NT2/D1 (cell line): ENCODE measurements around the gene CACNA1D.

Experiments
- DNase-seq: peaks from one replicate; pipeline ENCODE4 v3.0.0-alpha.2; 2011; ENCODE audit warnings: low read depth, low spot score
- H3K27me3 ChIP-seq: 2 replicates; pipeline ENCODE4 v1.6.0; 2011; ENCODE audit warnings: mild to moderate bottlenecking; ENCODE audit not compliant: insufficient read length, insufficient read depth
- H3K36me3 ChIP-seq: 2 replicates; pipeline ENCODE4 v1.6.1; 2011; ENCODE audit warnings: mild to moderate bottlenecking, low read length, mixed read lengths; ENCODE audit not compliant: insufficient read depth, insufficient read length
- H3K4me1 ChIP-seq: 2 replicates; pipeline ENCODE4 v1.5.1; 2011; ENCODE audit not compliant: insufficient read depth, insufficient read length
- H3K4me3 ChIP-seq: 2 replicates; pipeline ENCODE4 v1.5.1; 2011; ENCODE audit warnings: low read depth; ENCODE audit not compliant: insufficient read length
- H3K9ac ChIP-seq: 2 replicates; pipeline ENCODE4 v1.6.0; 2011; ENCODE audit warnings: low read depth; ENCODE audit not compliant: insufficient read length
- H3K9me3 ChIP-seq: 2 replicates; pipeline ENCODE4 v1.5.1; 2011; ENCODE audit warnings: mild to moderate bottlenecking, low read length; ENCODE audit not compliant: insufficient read depth
- SUZ12 ChIP-seq: IDR thresholded peaks from 2 replicates; pipeline ENCODE4 v1.6.1; 2011; ENCODE audit not compliant: insufficient read length, insufficient read depth; ENCODE audit errors: extremely low read depth
- YY1 ChIP-seq: IDR thresholded peaks from 2 replicates; pipeline ENCODE4 v1.6.1; 2011; ENCODE audit not compliant: insufficient read length, insufficient read depth
- ZNF274 ChIP-seq: IDR thresholded peaks from 2 replicates; pipeline ENCODE4 v1.6.1; 2011; ENCODE audit warnings: mild to moderate bottlenecking, low read depth, low read length

CACNA1D gene

DNA sequence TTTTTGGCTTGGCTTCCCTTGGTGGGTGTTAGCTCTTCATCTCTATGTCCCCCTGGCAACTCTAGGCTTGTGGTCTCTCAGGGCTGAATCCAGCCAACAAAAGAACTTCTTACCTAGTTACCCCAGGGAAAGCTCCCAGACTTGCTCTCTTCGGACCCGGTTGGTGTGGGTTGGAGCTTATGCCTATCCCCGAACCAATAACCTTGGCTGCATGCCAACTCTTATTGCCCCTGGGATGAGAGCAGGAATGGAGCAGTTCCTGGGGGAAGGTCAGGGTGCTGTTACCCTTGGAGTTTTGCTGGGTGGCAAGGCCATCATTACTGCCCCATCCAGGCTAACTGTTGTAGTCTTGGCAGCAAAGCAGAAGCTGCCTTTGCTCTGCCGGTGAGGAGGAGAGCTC lies 147.8 kb downstream of the CACNA1D start:
- TF ChIP-seq YY1 (no peak), ZNF274 (no peak), SUZ12 (no peak)
- no peak for DNase-seq
- peaks cover 2% of the 10 kb centered on the region for H3K27me3 ChIP-seq
- no peaks in the 10 kb centered on the region for H3K9me3 ChIP-seq
- no peak overlapping the region for H3K9ac ChIP-seq
- no peaks in the 10 kb centered on the region for H3K4me1 ChIP-seq
- H3K4me3 ChIP-seq = no peak overlapping the region
- no peaks in the 10 kb centered on the region for H3K36me3 ChIP-seq

DNA sequence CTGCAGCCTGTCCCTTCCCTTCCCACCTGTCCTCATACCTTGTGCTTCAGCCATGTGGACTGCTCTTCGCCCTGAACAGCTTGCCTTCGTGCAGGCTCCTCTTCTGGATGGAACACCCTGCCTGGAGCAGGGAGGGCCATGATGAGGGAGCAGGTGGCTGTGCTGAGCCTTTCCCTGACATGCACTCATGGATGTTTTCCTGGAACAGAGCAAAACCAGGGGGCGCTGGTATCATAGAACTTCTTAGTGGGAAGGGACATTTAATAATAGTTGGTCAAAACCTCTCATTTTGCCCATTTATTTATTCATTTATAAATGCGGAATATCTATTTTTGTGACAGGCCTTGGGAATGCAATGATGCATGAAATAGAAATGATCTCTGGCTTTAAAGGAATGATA lies 149.3 kb downstream of the CACNA1D start:
- DNase-seq = no peak
- no peaks in the 10 kb centered on the region for H3K36me3 ChIP-seq
- H3K9me3 ChIP-seq = no peaks in the 10 kb centered on the region
- TF ChIP-seq YY1 = no peak
- no peak overlapping the region for H3K4me3 ChIP-seq
- H3K9ac ChIP-seq = no peak overlapping the region
- no peaks in the 10 kb centered on the region for H3K4me1 ChIP-seq
- peaks cover 2% of the 10 kb centered on the region for H3K27me3 ChIP-seq

DNA sequence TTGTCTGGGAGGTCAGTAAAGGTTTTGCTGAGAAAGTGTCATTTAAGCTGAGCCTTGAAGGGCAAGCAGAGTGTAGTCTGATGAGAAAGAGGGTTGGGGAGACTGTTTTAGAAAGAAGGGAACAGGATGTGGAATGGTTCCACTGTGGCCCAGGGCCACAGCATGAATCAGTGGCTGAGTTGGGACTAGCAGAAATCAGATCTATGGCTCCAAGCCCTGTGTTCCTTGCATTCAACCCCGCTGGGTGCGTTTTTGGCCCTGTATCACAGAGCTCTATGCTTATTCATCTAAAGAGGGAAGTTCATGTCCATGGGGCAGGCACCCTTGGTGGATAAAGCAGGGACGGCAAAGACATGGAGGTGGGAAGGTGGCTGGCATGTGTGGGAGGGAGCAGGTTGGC lies 151.3 kb downstream of the CACNA1D start:
- Histone ChIP-seq H3K9me3 (no peaks in the 10 kb centered on the region), H3K4me3 (no peak overlapping the region), H3K36me3 (no peaks in the 10 kb centered on the region), H3K27me3 (peaks cover 2% of the 10 kb centered on the region), H3K4me1 (no peaks in the 10 kb centered on the region), H3K9ac (no peak overlapping the region)
- TF ChIP-seq SUZ12 (no peak), ZNF274 (no peak), YY1 (no peak)
- DNase-seq = no peak

DNA sequence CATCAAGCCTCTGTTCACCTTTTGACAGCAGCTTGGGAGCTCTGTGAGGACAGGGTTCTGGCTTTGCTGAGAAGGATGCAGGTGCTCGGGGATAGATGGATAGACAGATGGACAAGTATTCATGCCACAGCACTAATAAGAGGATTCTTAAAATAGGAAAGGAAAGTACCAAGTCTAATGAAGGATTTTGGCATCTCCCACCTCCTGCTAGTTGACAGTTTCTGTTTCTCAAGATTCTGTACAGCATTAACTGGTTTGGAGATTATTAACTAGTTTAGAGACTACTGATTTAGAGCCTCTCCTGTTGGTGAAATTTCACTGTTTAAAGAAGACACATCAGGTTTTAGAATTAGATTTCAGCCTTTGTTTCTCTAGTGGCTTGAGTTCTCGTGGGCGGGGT lies 152.3 kb downstream of the CACNA1D start:
- Histone ChIP-seq H3K27me3 (peaks cover 2% of the 10 kb centered on the region), H3K4me1 (no peaks in the 10 kb centered on the region), H3K4me3 (no peak overlapping the region), H3K36me3 (no peaks in the 10 kb centered on the region), H3K9ac (no peak overlapping the region), H3K9me3 (no peaks in the 10 kb centered on the region)
- no peak for DNase-seq
- no peak for TF ChIP-seq YY1
- TF ChIP-seq SUZ12 = no peak
- TF ChIP-seq ZNF274 = no peak

DNA sequence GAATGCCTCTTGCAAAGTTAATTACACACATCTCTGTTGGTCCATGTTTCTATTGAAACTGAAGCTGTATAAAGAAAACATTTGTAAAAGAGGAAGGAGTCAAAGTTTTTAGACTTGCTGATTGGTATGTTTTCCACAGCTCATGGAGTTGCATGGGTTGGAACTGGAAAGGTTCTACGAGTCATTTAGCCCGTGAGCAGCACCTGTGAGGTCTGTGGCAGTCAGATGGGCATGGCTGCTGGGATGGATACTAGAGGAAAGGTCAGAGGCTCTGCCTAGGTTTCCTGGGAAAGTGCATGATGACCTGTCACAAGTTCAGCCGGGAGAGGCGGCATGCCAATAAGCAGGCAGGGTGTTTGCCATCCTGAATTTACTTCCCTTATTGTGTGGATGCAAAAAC lies 155.4 kb downstream of the CACNA1D start:
- Histone ChIP-seq H3K4me1 (no peaks in the 10 kb centered on the region), H3K9me3 (peaks cover 8% of the 10 kb centered on the region; the same call in 1 of the 2 replicates), H3K4me3 (no peak overlapping the region), H3K27me3 (no peaks in the 10 kb centered on the region), H3K36me3 (no peaks in the 10 kb centered on the region), H3K9ac (no peak overlapping the region)
- TF ChIP-seq ZNF274 = no peak
- DNase-seq = no peak

DNA sequence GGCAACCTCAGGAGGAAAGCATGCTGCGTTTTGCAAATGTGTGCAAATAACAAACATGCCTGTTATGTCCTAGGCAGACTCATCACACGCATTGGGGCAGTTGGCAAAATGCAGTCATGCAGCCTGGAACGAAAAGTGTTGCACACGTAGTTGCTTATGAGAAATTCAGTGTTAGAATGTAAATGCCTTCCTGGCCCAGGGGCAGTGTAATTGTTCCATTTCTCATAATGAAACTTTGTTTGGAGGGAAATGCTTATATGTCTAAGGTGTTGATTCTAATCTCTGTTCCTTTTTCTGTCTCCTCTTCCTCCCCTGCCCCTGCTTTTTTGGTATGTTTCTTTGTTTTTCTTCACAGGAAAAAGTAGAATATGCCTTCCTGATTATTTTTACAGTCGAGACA lies 156.0 kb downstream of the CACNA1D start:
- TF ChIP-seq SUZ12 (no peak), YY1 (no peak), ZNF274 (no peak)
- no peaks in the 10 kb centered on the region for H3K27me3 ChIP-seq
- no peak for DNase-seq
- peaks cover 8% of the 10 kb centered on the region; the same call in 1 of the 2 replicates for H3K9me3 ChIP-seq
- H3K4me1 ChIP-seq = no peaks in the 10 kb centered on the region
- no peak overlapping the region for H3K9ac ChIP-seq
- no peaks in the 10 kb centered on the region for H3K36me3 ChIP-seq
- no peak overlapping the region for H3K4me3 ChIP-seq

DNA sequence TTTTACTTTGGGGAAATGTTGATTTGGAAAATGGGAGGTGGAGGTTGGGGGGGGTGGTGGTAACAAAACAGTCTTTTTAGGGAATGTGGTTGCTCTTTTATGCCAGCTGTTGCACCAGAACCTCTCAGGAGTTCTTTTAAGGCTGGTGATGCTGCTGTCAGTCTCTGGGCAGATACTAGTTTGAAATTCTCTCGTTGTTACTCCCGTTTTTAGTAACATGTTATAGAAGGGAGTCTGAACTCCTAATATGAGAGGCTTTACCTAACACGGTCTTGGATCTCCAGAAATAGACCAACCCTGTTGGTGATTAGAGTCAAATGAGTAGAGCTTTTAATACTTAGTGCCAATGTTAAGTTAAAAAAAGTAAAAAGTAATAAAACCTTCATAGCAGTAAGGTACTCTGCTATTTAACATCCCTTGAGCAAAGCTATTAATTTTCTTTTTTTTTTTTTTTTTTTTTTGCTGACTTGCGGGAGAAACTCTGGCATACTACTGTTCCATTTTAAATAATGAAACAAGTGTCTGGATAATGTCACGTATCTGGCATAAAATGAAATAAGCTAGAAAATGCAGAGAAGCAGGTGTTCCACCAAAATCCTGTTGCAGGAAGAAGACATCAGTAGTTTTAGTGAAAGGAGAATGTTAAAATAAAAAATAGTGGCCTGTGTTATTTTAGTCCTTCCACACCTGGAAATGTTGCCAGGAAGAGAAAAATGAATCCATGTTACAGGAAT lies 156.7 kb downstream of the CACNA1D start:
- Histone ChIP-seq H3K9ac (no peak overlapping the region), H3K4me3 (no peak overlapping the region), H3K36me3 (no peaks in the 10 kb centered on the region), H3K9me3 (peaks cover 8% of the 10 kb centered on the region; the same call in 1 of the 2 replicates), H3K4me1 (no peaks in the 10 kb centered on the region), H3K27me3 (no peaks in the 10 kb centered on the region)
- no peak for TF ChIP-seq SUZ12
- TF ChIP-seq YY1 = no peak
- no peak for TF ChIP-seq ZNF274
- DNase-seq = no peak

DNA sequence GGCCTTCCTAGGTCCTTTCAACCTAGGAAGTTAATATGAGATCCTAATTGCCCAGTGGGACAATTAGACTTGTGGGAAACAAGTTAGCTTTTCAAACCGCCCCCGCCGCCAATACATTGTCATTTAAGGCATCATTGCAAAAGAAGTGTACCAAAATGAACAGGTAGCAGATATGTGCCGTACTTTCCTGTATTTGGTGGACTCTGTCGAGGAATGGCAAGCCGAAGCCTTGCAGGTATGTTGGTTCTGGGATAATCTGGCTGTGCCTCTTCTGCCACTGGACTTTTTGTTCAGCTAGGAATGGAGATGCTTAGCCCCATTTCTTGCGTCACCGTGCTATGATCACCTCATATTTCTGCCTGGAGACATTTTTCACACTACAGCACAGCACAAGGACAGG lies 157.5 kb downstream of the CACNA1D start:
- no peak for DNase-seq
- TF ChIP-seq SUZ12 (no peak), ZNF274 (no peak), YY1 (no peak)
- H3K27me3 ChIP-seq = no peaks in the 10 kb centered on the region

More for the DNA sequence above, 157.5 kb downstream of the CACNA1D start:
- peaks cover 8% of the 10 kb centered on the region; the same call in 1 of the 2 replicates for H3K9me3 ChIP-seq
- H3K9ac ChIP-seq = no peak overlapping the region
- no peak overlapping the region for H3K4me3 ChIP-seq
- no peaks in the 10 kb centered on the region for H3K4me1 ChIP-seq
- H3K36me3 ChIP-seq = no peaks in the 10 kb centered on the region
